HCT116 (cell line): ENCODE data around the gene ZMYM2. TPM values are rescaled to one million over a fixed set of nuclear protein-coding genes. Genes with fewer than 3 reads are reported as not detected.

ENCODE experiments used
- ATAC-seq: fragments of 200-7000 bp; cut with Tn5 transposase; 2 replicates; pipeline ENCODE4 v1.9.1; 2020; ENCODE audit warnings: mild to moderate bottlenecking, moderate library complexity
- BruUV-seq: library from RNA; stranded (reverse); fragments of 400-500 nt; replicated peaks from 2 replicates; lab custom pipeline; 2021; lab: Mats Ljungman, UMichigan
- CTCF ChIA-PET: fragments of 300-600 bp; sonication (Branson Sonifier 250); formaldehyde crosslinking; loops from one replicate; lab custom pipeline; 2021; ENCODE audit warnings: antibody characterized with exemption; lab: Charles Lee
- POLR2A ChIA-PET: fragments of 300-600, 350-600 bp; sonication (Branson Sonifier 250); formaldehyde crosslinking; loops from one replicate; lab custom pipeline; 2021; ENCODE audit warnings: antibody characterized with exemption; lab: Charles Lee
- RAD21 ChIA-PET, 2 experiments: fragments of 300-600 bp; sonication (Branson Sonifier 250); formaldehyde crosslinking; loops; one replicate each; lab custom pipeline; 2023; ENCODE audit warnings: low total read pairs in 2 of 2; ENCODE audit not compliant: uncharacterized antibody in 2 of 2, unreplicated experiment in 2 of 2, low non-redundant PET in 1 of 2; lab: Charles Lee
- DNase-seq: peaks from one replicate; pipeline ENCODE4 v3.0.0-alpha.2; 2010; ENCODE audit warnings: low read depth, low spot score
- H2AFZ ChIP-seq: fragments of 200-600 bp; shearing (Covaris generic), sonication (generic); 2 replicates; pipeline ENCODE4 v1.6.1; 2017; ENCODE audit warnings: low read depth, mixed run types, mixed read lengths, antibody characterized with exemption, low read length; ENCODE audit not compliant: poor library complexity, severe bottlenecking
- H3K27ac ChIP-seq: 2 replicates; pipeline ENCODE4 v1.5.1; 2012; ENCODE audit warnings: low read depth, low read length
- H3K27me3 ChIP-seq: fragments of 200-600 bp; sonication (generic); 2 replicates; pipeline ENCODE4 v1.6.1; 2016; ENCODE audit warnings: mixed run types, low read length, mixed read lengths; ENCODE audit not compliant: insufficient read depth
- H3K36me3 ChIP-seq, 2 experiments: fragments of 200-500 bp in 1 of 2; fragments of 200-600 bp in 1 of 2; sonication (Bioruptor generic) in 1 of 2; sonication (generic) in 1 of 2; 2 replicates each; pipeline versions ENCODE4 v1.5.1 to v1.6.1; 2014 to 2016; ENCODE audit warnings: low read length in 2 of 2, inconsistent platforms in 1 of 2, mixed read lengths in 1 of 2, mixed run types in 1 of 2; ENCODE audit not compliant: insufficient read depth in 2 of 2, control insufficient read depth in 1 of 2
- H3K4me1 ChIP-seq, 2 experiments: fragments of 200-600 bp in 1 of 2; sonication (generic) in 1 of 2; 2 replicates each; pipeline versions ENCODE4 v1.5.1 to v1.6.1; 2012 to 2017; ENCODE audit warnings: low read length in 2 of 2, inconsistent platforms in 1 of 2, mild to moderate bottlenecking in 1 of 2, mixed read lengths in 1 of 2, mixed run types in 1 of 2, moderate library complexity in 1 of 2; ENCODE audit not compliant: insufficient read depth in 2 of 2, control insufficient read depth in 1 of 2
- H3K4me2 ChIP-seq: fragments of 200-600 bp; sonication (generic); 2 replicates; pipeline ENCODE4 v1.6.1; 2017; ENCODE audit warnings: mixed run types, low read length, mixed read lengths
- H3K4me3 ChIP-seq, 2 experiments: fragments of 200-600 bp in 1 of 2; sonication (generic) in 1 of 2; replicated peaks in 1 of 2; 2 replicates each; pipeline ENCODE4 v1.5.1; 2011 to 2016; ENCODE audit warnings: low read length in 2 of 2, control low read depth in 1 of 2, low read depth in 1 of 2, mild to moderate bottlenecking in 1 of 2, mixed read lengths in 1 of 2, mixed run types in 1 of 2
- H3K79me2 ChIP-seq: fragments of 200-600 bp; sonication (generic); 2 replicates; pipeline ENCODE4 v1.6.1; 2017; ENCODE audit warnings: mild to moderate bottlenecking, mixed run types, low read length, moderate library complexity, mixed read lengths; ENCODE audit not compliant: insufficient read depth
- H3K9ac ChIP-seq: fragments of 200-600 bp; sonication (generic); 2 replicates; pipeline ENCODE4 v1.6.1; 2016; ENCODE audit warnings: low read length, mixed read lengths
- H3K9me2 ChIP-seq: fragments of 200-600 bp; sonication (generic), shearing (Covaris generic); 2 replicates; pipeline ENCODE4 v1.6.1; 2017; ENCODE audit warnings: mixed run types, mild to moderate bottlenecking, moderate library complexity; ENCODE audit not compliant: insufficient read depth
- H3K9me3 ChIP-seq, 2 experiments: fragments of 200-500 bp in 1 of 2; fragments of 200-600 bp in 1 of 2; sonication (Bioruptor generic) in 1 of 2; sonication (generic) in 1 of 2; 2 replicates each; pipeline ENCODE4 v1.6.1; 2014 to 2017; ENCODE audit warnings: low read length in 2 of 2, mixed read lengths in 2 of 2, inconsistent platforms in 1 of 2, low read depth in 1 of 2, mild to moderate bottlenecking in 1 of 2, mixed run types in 1 of 2, moderate library complexity in 1 of 2; ENCODE audit not compliant: control insufficient read depth in 1 of 2, insufficient read depth in 1 of 2
- H4K20me1 ChIP-seq: fragments of 200-600 bp; sonication (generic), shearing (Covaris generic); 2 replicates; pipeline ENCODE4 v1.6.1; 2017; ENCODE audit warnings: mixed run types, mild to moderate bottlenecking, moderate library complexity; ENCODE audit not compliant: insufficient read depth
- ATF3 ChIP-seq: IDR thresholded peaks from 2 replicates; pipeline ENCODE4 v1.6.1; 2012
- CBX3 ChIP-seq: IDR thresholded peaks from 2 replicates; pipeline ENCODE4 v1.6.1; 2012; ENCODE audit warnings: low read depth
- CEBPB ChIP-seq: IDR thresholded peaks from 2 replicates; pipeline ENCODE4 v1.6.1; 2012; ENCODE audit warnings: low read depth
- CTCF ChIP-seq, 3 experiments: fragments of 200-600 bp in 1 of 3; sonication (generic) in 1 of 3; IDR thresholded peaks in 2 of 3; conservative IDR thresholded peaks in 1 of 3; 2 replicates each; pipeline ENCODE4 v1.5.1; 2012 to 2017; ENCODE audit warnings: low read depth in 2 of 3, low read length in 2 of 3, antibody characterized with exemption in 1 of 3, borderline replicate concordance in 1 of 3, control low read depth in 1 of 3, mild to moderate bottlenecking in 1 of 3, mixed read lengths in 1 of 3, mixed run types in 1 of 3, moderate library complexity in 1 of 3; ENCODE audit not compliant: insufficient read depth in 1 of 3
- ELF1 ChIP-seq: IDR thresholded peaks from 2 replicates; pipeline ENCODE4 v1.6.1; 2012; ENCODE audit warnings: low read depth, borderline replicate concordance
- EZH2 ChIP-seq: fragments of 200-600 bp; sonication (generic); IDR thresholded peaks from 2 replicates; pipeline ENCODE4 v1.6.1; 2017; ENCODE audit warnings: antibody characterized with exemption, mixed run types
- FOSL1 ChIP-seq: IDR thresholded peaks from 2 replicates; pipeline ENCODE4 v1.6.1; 2012; ENCODE audit warnings: low read depth
- MAX ChIP-seq: IDR thresholded peaks from 2 replicates; pipeline ENCODE4 v1.6.1; 2012
- POLR2A ChIP-seq: IDR thresholded peaks from 2 replicates; pipeline ENCODE4 v1.7.0; 2011; ENCODE audit warnings: borderline replicate concordance; ENCODE audit not compliant: insufficient read depth, insufficient read length; ENCODE audit errors: extremely low read depth
- POLR2AphosphoS5 ChIP-seq: IDR thresholded peaks from 2 replicates; pipeline ENCODE4 v1.6.1; 2011; ENCODE audit warnings: mild to moderate bottlenecking, low read depth, low read length, moderate library complexity
- RAD21 ChIP-seq: IDR thresholded peaks from 2 replicates; pipeline ENCODE4 v1.6.1; 2012; ENCODE audit warnings: low read depth, mild to moderate bottlenecking
- SIN3A ChIP-seq: IDR thresholded peaks from 2 replicates; pipeline ENCODE4 v1.6.1; 2012; ENCODE audit warnings: low read depth
- SRF ChIP-seq: IDR thresholded peaks from 2 replicates; pipeline ENCODE4 v1.6.1; 2012; ENCODE audit warnings: low read depth
- TCF7L2 ChIP-seq: IDR thresholded peaks from 2 replicates; pipeline ENCODE4 v1.7.0; 2011; ENCODE audit warnings: borderline replicate concordance, inconsistent platforms; ENCODE audit not compliant: insufficient read depth, insufficient read length; ENCODE audit errors: extremely low read depth
- YY1 ChIP-seq: IDR thresholded peaks from 2 replicates; pipeline ENCODE4 v1.6.1; 2011; ENCODE audit warnings: low read length, low read depth, moderate library complexity, mild to moderate bottlenecking; ENCODE audit not compliant: insufficient replicate concordance; ENCODE audit errors: extremely low read depth
- ZBTB33 ChIP-seq: IDR thresholded peaks from 2 replicates; pipeline ENCODE4 v1.6.1; 2011; ENCODE audit warnings: mild to moderate bottlenecking, low read length, moderate library complexity; ENCODE audit not compliant: insufficient replicate concordance; ENCODE audit errors: extremely low read depth
- ZNF274 ChIP-seq: fragments of 200-500 bp; sonication (Bioruptor generic); IDR thresholded peaks from 2 replicates; pipeline ENCODE4 v1.6.1; 2014; ENCODE audit warnings: mild to moderate bottlenecking, low read depth, low read length, inconsistent platforms
- intact Hi-C: fragments of 100-400 bp; cut with micrococcal nuclease; formaldehyde crosslinking; loops from 2 replicates; pipeline ENCODE4 v1.10.0; 2022
- total RNA-seq: library from RNA; stranded (reverse); gene quantifications from one replicate; pipeline ENCODE4 v1.2.1, GENCODE V29; 2021; ENCODE audit not compliant: unreplicated experiment

Gene ZMYM2
- total RNA-seq, 1 experiment from 2014 or later: 53.0 TPM

GRCh38 chr13:20130652-20131051 lies 172.1 kb downstream of the ZMYM2 start:
- DNase-seq: no peak
- Histone ChIP-seq H3K4me2 (no peak overlapping the region), H3K27ac (no peak overlapping the region), H3K4me3 (no peak overlapping the region), H2AFZ (no peak overlapping the region), H3K27me3 (no peaks in the 10 kb centered on the region), H3K9me3 (no peaks in the 10 kb centered on the region), H3K79me2 (no peaks in the 10 kb centered on the region), H3K9me2 (no peaks in the 10 kb centered on the region), H3K36me3 (no peaks in the 10 kb centered on the region), H3K4me1 (peaks cover 11 to 31% of the 10 kb centered on the region in 2 experiments), H3K9ac (no peak overlapping the region), H4K20me1 (no peaks in the 10 kb centered on the region)
- TF ChIP-seq ZBTB33 (no peak), EZH2 (no peak), RAD21 (no peak), TCF7L2 (no peak), CBX3 (no peak), ELF1 (no peak), FOSL1 (no peak), SRF (no peak), ATF3 (no peak), ZNF274 (no peak), YY1 (no peak), CEBPB (no peak), MAX (no peak), CTCF (IDR thresholded peaks at IDR 0.05 in 2 of 3, conservative IDR thresholded peaks at IDR 0.05 in 1 of 3; ENCODE audit: borderline replicate concordance in 1 of 3, insufficient read depth in 1 of 3, low read depth in 2 of 3, low read length in 2 of 3) (no peak), POLR2A (no peak), POLR2AphosphoS5 (no peak), SIN3A (no peak)
- intact Hi-C loops: no loop called here
- ChIA-PET POLR2A (no interaction called here), CTCF (no interaction called here), RAD21 (no interaction called here)
- no peak for ATAC-seq
- BruUV-seq: no TSS peak
